Aorta (tissue), 5 donors: Measurements from ENCODE around the gene CYP2A13. TPM values are rescaled to one million over a fixed set of nuclear protein-coding genes. Genes with fewer than 3 reads are reported as not detected.
"Not testable (repeated sequence)": the region's sequence is repeated elsewhere in the genome, so short reads cannot be mapped to it uniquely, and the experiment has no call there.

ENCODE experiments used
- ATAC-seq: fragments of 200-7000 bp; cut with Tn5 transposase; one replicate; pipeline ENCODE4 v1.9.1; 2022; ENCODE audit warnings: moderate library complexity; ENCODE audit not compliant: low FRiP score
- DNase-seq, 2 donors: peaks; one replicate each; pipeline ENCODE4 v3.0.0-alpha.2; 2020
- H3K27ac ChIP-seq, 2 donors: one replicate each; pipeline ENCODE4 v1.5.1; 2013; ENCODE audit warnings: low read length in 2 of 2, mild to moderate bottlenecking in 2 of 2, moderate library complexity in 2 of 2, control low read depth in 1 of 2, inconsistent platforms in 1 of 2, low read depth in 1 of 2
- H3K27me3 ChIP-seq, 2 donors: one replicate each; pipeline ENCODE4 v1.6.1; 2013; ENCODE audit warnings: control low read depth in 1 of 2, low read length in 1 of 2, mild to moderate bottlenecking in 1 of 2, moderate library complexity in 1 of 2; ENCODE audit not compliant: insufficient read depth in 2 of 2, control insufficient read depth in 1 of 2
- H3K36me3 ChIP-seq, 2 donors: one replicate each; pipeline ENCODE4 v1.6.1; 2013; ENCODE audit warnings: control low read depth in 1 of 2, low read length in 1 of 2, mild to moderate bottlenecking in 1 of 2; ENCODE audit not compliant: insufficient read depth in 2 of 2, control insufficient read depth in 1 of 2
- H3K4me1 ChIP-seq, 2 donors: one replicate each; pipeline ENCODE4 v1.6.1; 2013; ENCODE audit warnings: low read length in 2 of 2, control low read depth in 1 of 2, mild to moderate bottlenecking in 1 of 2, moderate library complexity in 1 of 2; ENCODE audit not compliant: insufficient read depth in 2 of 2, control insufficient read depth in 1 of 2
- H3K4me3 ChIP-seq, 2 donors: one replicate each; pipeline ENCODE4 v1.5.1; 2013; ENCODE audit warnings: low read length in 2 of 2, control low read depth in 1 of 2, mild to moderate bottlenecking in 1 of 2
- H3K9me3 ChIP-seq: one replicate; pipeline ENCODE4 v1.6.1; 2013; ENCODE audit warnings: mild to moderate bottlenecking, low read length; ENCODE audit not compliant: control insufficient read depth
- WGBS, 2 donors: extraction: QIAGEN DNeasy Blood & Tissue Kit; methylation state at CpG; one replicate each; pipeline ENCODE4 v1.1.7; 2013; 5-methylcytosine and 5-hydroxymethylcytosine counted together
- intact Hi-C, 2 donors: fragments of 100-400 bp; cut with DNase I; formaldehyde crosslinking; loops; one replicate each; pipeline versions ENCODE4 v1.14.2 to v1.15.0; 2022
- long read RNA-seq, 2 donors: library from polyadenylated mRNA; unstranded; transcript quantifications; one replicate each; pipeline ENCODE4 v2.0.0, GENCODE V29; 2020 to 2021
- polyA plus RNA-seq, 2 donors: library from polyadenylated mRNA; stranded (reverse); fragments of 200-250 nt; gene quantifications; one replicate each; pipeline ENCODE4 v1.2.3, GENCODE V29; 2013
- total RNA-seq, 2 donors: library from RNA; stranded (reverse); fragmentation: NEBNext Ultra II Directional; extraction: Animal tissue kit (Norgen Biotek cat#: 25700); gene quantifications; one replicate each; pipeline ENCODE4 v1.2.1, GENCODE V29; 2021
- donor health status: healthy with polysubstance abuse.
- donor health status: Bipolar disorder and iron deficiency.
- donor health status: DM: no; HTN: no; CAD: no.
- donor health status: DM: no; HTN: no; CAD: no.
- donor health status: DM: yes; HTN: yes; CAD: no.

CYP2A13 gene, protein sequence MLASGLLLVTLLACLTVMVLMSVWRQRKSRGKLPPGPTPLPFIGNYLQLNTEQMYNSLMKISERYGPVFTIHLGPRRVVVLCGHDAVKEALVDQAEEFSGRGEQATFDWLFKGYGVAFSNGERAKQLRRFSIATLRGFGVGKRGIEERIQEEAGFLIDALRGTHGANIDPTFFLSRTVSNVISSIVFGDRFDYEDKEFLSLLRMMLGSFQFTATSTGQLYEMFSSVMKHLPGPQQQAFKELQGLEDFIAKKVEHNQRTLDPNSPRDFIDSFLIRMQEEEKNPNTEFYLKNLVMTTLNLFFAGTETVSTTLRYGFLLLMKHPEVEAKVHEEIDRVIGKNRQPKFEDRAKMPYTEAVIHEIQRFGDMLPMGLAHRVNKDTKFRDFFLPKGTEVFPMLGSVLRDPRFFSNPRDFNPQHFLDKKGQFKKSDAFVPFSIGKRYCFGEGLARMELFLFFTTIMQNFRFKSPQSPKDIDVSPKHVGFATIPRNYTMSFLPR
- total RNA-seq (not detected), polyA plus RNA-seq (not detected)
- long read RNA-seq, donor 1, result 0 reads
- long read RNA-seq, donor 2, result 0 reads

DNA sequence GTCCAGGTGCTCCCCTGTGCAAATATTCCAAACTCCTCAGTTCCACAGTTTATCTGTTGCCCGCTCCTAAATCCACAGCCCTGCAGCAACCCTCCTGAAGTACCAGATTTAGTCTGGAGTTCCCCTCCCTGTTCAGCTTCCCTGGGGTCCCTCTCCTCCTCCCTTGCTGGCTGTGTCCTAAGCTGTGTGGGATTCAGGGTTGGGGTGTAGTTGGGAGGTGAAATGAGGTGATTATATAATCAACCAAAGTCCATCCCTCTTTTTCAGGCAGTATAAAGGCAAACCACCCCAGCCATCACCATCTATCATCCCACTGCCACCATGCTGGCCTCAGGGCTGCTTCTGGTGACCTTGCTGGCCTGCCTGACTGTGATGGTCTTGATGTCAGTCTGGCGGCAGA lies at the start of gene CYP2A13:
Gene CYP2A13, plus strand, starts transcription at position 301 of the 400 bp plus-strand sequence. Its CDS starts 21 bp downstream, at position 322.
- H3K27ac ChIP-seq, result no peak within 1 kb of the TSS
- 67 to 79% methylated on average over 2 of the region's 2 CpGs for WGBS, 2 donors
- intact Hi-C loops, result no loop called here
- DNase-seq (no peak), ATAC-seq (no peak)
- no peaks in the 10 kb centered on the region for H3K27me3 ChIP-seq
- H3K36me3 ChIP-seq, result no peaks in the 10 kb centered on the region
- no peak within 1 kb of the TSS for H3K4me3 ChIP-seq
- H3K4me1 ChIP-seq, result no peaks in the 10 kb centered on the region
- no peaks in the 10 kb centered on the region for H3K9me3 ChIP-seq

DNA sequence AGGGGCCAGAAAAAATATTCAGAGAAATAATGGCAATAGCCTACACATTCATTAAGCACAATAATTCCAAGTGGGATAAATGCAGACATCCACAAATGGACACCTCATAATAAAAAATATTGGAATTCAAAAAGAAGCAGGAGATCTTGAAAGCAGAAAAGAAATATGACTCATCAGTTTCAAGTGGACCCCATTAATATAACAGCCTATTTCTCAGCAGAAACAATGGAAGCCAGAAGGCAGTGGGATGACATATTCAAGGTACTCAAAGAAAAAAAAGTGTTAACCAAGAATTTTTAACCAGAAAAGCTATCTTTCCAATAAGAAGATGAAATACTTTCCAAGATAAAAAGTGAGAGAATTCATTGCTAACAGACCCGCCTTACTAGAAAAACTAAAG lies 48.4 kb upstream of the CYP2A13 start:
- intact Hi-C loops, result no loop called here
- no peaks in the 10 kb centered on the region for H3K9me3 ChIP-seq
- no peaks in the 10 kb centered on the region for H3K4me1 ChIP-seq
- H3K4me3 ChIP-seq, result no peak overlapping the region
- H3K36me3 ChIP-seq, result no peaks in the 10 kb centered on the region
- H3K27me3 ChIP-seq, result no peaks in the 10 kb centered on the region
- DNase-seq, result no peak
- no peak overlapping the region for H3K27ac ChIP-seq
- WGBS, 2 donors, result 71 to 82% methylated on average over 1 of the region's 1 CpG
- no peak for ATAC-seq

DNA sequence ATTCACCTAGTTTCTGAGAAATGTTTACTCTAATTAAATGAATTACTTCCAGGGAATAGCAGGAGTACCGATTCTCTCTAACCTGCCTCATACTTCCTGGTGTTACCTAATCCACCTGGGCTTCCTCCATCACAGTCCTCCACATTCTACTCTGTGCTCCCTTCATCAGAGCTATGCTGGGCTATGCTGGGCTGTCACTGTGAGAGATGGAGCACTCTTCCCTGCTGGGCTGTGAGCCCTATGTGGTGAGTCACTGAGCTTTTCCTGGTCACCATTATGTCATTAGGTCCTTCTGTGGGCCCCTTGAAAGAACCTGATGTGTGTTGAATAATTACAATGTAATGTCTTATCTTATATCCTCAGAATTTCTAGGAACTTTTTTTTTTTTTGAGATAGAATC lies 43.2 kb upstream of the CYP2A13 start:
- H3K4me3 ChIP-seq, H3K36me3 ChIP-seq, DNase-seq, H3K27me3 ChIP-seq, intact Hi-C loops, H3K4me1 ChIP-seq, H3K27ac ChIP-seq, H3K9me3 ChIP-seq, ATAC-seq: not testable (repeated sequence)
- 72 to 80% methylated on average over 1 of the region's 1 CpG for WGBS, 2 donors

DNA sequence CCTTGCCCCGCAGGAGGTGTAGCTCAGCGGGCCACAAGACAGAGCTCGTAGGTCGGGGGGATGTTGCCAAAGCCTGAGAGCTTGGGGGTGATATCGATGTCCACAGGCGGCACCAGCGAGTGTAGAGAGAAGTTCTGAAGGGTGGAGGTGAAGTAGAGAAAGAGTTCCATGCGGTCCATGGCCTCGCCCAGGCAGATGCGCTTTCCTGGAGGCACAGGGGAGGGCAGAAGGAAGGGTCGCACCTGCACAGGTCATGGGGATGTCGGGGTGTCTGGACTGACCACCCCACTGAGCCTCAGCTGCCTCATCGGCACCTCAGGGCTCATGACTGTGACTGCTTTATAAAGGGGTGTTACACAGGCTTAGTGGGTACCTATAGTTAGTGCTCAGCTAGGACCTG lies 37.8 kb upstream of the CYP2A13 start:
- ATAC-seq, result no peak
- intact Hi-C loops, result no loop called here
- no peaks in the 10 kb centered on the region for H3K27me3 ChIP-seq
- H3K4me3 ChIP-seq, result no peak overlapping the region
- H3K36me3 ChIP-seq, result no peaks in the 10 kb centered on the region
- 74 to 78% methylated on average over 13 of the region's 13 CpGs for WGBS, 2 donors
- no peaks in the 10 kb centered on the region for H3K9me3 ChIP-seq
- H3K27ac ChIP-seq, result no peak overlapping the region
- H3K4me1 ChIP-seq, result no peaks in the 10 kb centered on the region
- no peak for DNase-seq

DNA sequence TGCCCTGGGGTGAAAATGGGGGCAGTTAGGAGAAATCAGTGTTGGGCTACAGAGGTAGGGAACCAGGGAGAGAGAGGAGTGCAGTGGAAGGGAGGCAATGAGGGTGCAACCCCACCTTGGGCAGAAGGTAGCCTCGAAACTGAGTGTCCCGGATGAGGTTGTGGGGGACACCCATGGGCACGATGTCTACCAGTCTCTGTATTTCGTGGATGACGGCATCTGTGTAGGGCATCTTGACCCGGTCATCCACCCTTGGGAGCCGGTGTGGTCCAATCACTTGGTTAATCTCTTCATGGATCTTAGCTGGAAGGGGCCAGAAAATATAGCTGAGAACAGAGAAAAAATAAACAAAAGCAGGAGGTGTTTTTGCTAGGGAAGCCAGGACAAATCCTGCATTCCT lies 36.1 kb upstream of the CYP2A13 start:
- intact Hi-C loops, DNase-seq, H3K27ac ChIP-seq, H3K27me3 ChIP-seq, H3K4me3 ChIP-seq, H3K9me3 ChIP-seq, ATAC-seq, H3K4me1 ChIP-seq, H3K36me3 ChIP-seq: not testable (repeated sequence)
- WGBS, 2 donors, result 76 to 80% methylated on average over 7 of the region's 7 CpGs

DNA sequence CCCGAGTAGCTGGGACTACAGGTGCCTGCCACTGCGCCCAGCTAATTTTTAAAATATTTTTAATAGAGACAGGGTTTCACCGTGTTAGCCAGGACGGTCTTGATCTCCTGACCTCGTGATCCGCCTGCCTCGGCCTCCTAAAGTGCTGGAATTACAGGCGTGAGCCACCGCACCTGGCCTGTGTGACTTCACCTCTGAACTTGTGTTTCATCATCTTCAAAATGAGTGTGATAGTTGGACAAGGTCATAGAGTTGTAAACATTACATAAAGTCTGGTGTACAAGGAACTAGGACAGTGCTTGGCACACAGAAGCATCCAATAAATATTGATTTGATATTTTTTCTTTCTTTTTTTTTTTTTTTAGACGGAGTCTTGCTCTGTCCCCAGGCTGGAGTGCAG lies 34.9 kb upstream of the CYP2A13 start:
- ATAC-seq, H3K4me1 ChIP-seq, H3K9me3 ChIP-seq, H3K36me3 ChIP-seq, DNase-seq, H3K4me3 ChIP-seq, H3K27ac ChIP-seq, intact Hi-C loops, H3K27me3 ChIP-seq: not testable (repeated sequence)
- 81 to 87% methylated on average over 9 to 10 of the region's 10 CpGs for WGBS, 2 donors

DNA sequence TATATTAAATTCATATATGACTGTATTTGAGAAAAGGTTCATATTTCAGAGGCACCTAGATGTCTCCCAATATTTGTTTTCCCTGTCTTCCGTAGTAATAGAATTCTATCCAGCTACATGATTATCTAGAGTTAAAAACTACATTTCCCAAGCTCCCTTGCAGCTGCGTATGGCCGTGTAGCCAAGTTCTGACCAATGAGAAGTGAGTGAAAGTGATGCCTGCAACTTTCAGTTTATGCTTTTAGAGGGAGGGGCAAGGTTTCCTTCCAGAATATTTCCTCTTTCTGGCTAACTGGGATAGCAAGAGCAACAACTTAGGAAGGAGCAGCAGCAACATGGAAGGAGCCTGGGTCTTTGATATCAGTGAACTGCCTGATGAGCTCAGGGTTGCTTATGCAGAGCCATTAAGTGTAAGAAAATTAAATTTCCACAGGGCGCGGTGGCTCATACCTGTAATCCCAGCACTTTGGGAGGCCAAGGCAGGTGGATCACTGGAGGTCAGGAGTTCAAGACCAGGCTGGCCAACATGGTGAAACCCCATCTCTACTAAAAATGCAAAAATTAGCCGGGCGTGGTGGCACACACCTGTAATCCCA lies 23.2 kb upstream of the CYP2A13 start:
- ATAC-seq, result no peak
- H3K27me3 ChIP-seq, result peaks cover 0 to 1% of the 10 kb centered on the region in 2 donors
- intact Hi-C loops, result no loop called here
- H3K27ac ChIP-seq, result no peak overlapping the region
- H3K36me3 ChIP-seq, result no peaks in the 10 kb centered on the region
- no peak overlapping the region for H3K4me3 ChIP-seq
- WGBS, 2 donors, result 60 to 61% methylated on average over 7 of the region's 7 CpGs
- H3K4me1 ChIP-seq, result no peaks in the 10 kb centered on the region
- no peaks in the 10 kb centered on the region for H3K9me3 ChIP-seq
- DNase-seq, result no peak

DNA sequence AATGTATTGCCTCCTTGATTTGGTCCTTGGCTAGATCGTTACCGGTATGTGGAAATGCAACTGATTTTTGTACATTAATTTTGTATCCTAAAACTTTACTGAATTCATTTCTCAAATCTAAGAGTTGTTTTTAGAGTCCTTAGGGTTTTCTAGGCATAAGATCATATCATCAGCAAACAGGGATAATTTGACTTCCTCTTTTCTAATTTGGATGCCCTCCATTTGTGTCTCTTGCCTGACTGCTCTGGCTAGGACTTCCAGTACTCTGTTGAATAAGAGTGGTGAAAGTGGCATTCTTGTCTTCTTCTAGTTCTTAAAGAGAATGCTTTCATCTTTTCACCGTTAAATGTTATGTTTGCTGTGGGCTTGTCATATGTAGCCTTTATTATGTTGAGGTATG lies 12.0 kb upstream of the CYP2A13 start:
- WGBS, 2 donors, result 85 to 89% methylated on average over 3 of the region's 3 CpGs

DNA sequence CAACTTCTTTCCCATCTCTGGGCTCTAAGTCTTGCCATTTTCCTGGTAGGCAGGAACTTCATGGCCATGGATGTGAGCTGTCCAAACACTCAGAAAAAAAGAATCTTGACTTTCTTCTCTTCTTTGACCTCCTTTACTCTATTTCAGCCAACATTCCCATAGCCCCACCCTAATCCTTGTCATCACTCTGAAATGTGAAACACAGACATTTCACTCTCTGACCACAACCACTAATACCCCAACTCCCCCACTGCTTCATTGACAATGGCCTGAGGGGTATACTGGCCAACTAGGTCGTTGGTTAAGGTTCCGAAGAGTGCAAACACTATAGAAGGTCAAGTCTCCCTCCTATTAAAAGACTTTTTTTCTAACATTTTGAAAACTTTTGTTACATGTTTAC lies 4.7 kb upstream of the CYP2A13 start:
- H3K27me3 ChIP-seq, result no peaks in the 10 kb centered on the region
- no peak overlapping the region for H3K4me3 ChIP-seq
- H3K9me3 ChIP-seq, result peaks cover 6% of the 10 kb centered on the region
- H3K36me3 ChIP-seq, result no peaks in the 10 kb centered on the region
- no peak for DNase-seq
- H3K27ac ChIP-seq, result no peak overlapping the region
- ATAC-seq, result no peak
- H3K4me1 ChIP-seq, result no peaks in the 10 kb centered on the region
- intact Hi-C loops, result no loop called here
- 60 to 73% methylated on average over 2 of the region's 2 CpGs for WGBS, 2 donors

More for the DNA sequence above, 12.0 kb upstream of the CYP2A13 start:
- intact Hi-C loops, result no loop called here
- H3K36me3 ChIP-seq, result no peaks in the 10 kb centered on the region
- H3K27ac ChIP-seq, result no peak overlapping the region
- H3K4me1 ChIP-seq, result no peaks in the 10 kb centered on the region
- ATAC-seq (no peak), DNase-seq (no peak)
- H3K4me3 ChIP-seq, result no peak overlapping the region
- H3K9me3 ChIP-seq, result peaks cover 4% of the 10 kb centered on the region
- H3K27me3 ChIP-seq, result no peaks in the 10 kb centered on the region
